HG02973 (cell line): ENCODE data around the gene TSPAN18.

ENCODE experiments used
- ATAC-seq: cut with Tn5 transposase; IDR thresholded peaks from one replicate; pipeline ENCODE4 v1.9.1; 2021; ENCODE audit warnings: moderate library complexity; ENCODE audit not compliant: unreplicated experiment

Gene TSPAN18

GRCh38 chr11:44737245-44738085 lies 10.7 kb downstream of the TSPAN18 start:
- no peak for ATAC-seq

GRCh38 chr11:44738791-44739190 lies 12.0 kb downstream of the TSPAN18 start:
- no peak for ATAC-seq

GRCh38 chr11:44740967-44741366 lies 14.2 kb downstream of the TSPAN18 start:
- no peak for ATAC-seq

GRCh38 chr11:44741976-44742375 lies 15.2 kb downstream of the TSPAN18 start:
- ATAC-seq: no peak

- no peak for ATAC-seq
Measured at GRCh38 chr11:44742508-44743246, 15.9 kb downstream of the TSPAN18 start.

- ATAC-seq: no peak
Measured at GRCh38 chr11:44743326-44743725, 16.6 kb downstream of the TSPAN18 start.

GRCh38 chr11:44743959-44744557 lies 17.3 kb downstream of the TSPAN18 start:
- no peak for ATAC-seq

- ATAC-seq: no peak
Measured at GRCh38 chr11:44746894-44747293, 20.1 kb downstream of the TSPAN18 start.

GRCh38 chr11:44747316-44747715 lies 20.6 kb downstream of the TSPAN18 start:
- ATAC-seq: no peak

GRCh38 chr11:44747836-44748235 lies 21.1 kb downstream of the TSPAN18 start:
- no peak for ATAC-seq

- no peak for ATAC-seq
Measured at GRCh38 chr11:44748606-44749005, 21.8 kb downstream of the TSPAN18 start.

GRCh38 chr11:44749189-44749588 lies 22.4 kb downstream of the TSPAN18 start:
- ATAC-seq: no peak

- no peak for ATAC-seq
Measured at GRCh38 chr11:44750551-44751465, 24.0 kb downstream of the TSPAN18 start.

GRCh38 chr11:44752300-44752699 lies 25.5 kb downstream of the TSPAN18 start:
- no peak for ATAC-seq

- no peak for ATAC-seq
Measured at GRCh38 chr11:44752713-44753112, 26.0 kb downstream of the TSPAN18 start.

- no peak for ATAC-seq
Measured at GRCh38 chr11:44753961-44754645, 27.3 kb downstream of the TSPAN18 start.

- no peak for ATAC-seq
Measured at GRCh38 chr11:44754876-44755555, 28.3 kb downstream of the TSPAN18 start.

- no peak for ATAC-seq
Measured at GRCh38 chr11:44755556-44756523, 29.1 kb downstream of the TSPAN18 start.
